HCT116 (cell line): ENCODE results near the gene KHDC4. TPM values are rescaled to one million over a fixed set of nuclear protein-coding genes. Genes with fewer than 3 reads are reported as not detected.

Experiments used
- ATAC-seq: fragments of 200-7000 bp; cut with Tn5 transposase; 2 replicates; pipeline ENCODE4 v1.9.1; 2020; ENCODE audit warnings: mild to moderate bottlenecking, moderate library complexity
- BruUV-seq: library from RNA; stranded (reverse); fragments of 400-500 nt; replicated peaks from 2 replicates; lab custom pipeline; 2021; lab: Mats Ljungman, UMichigan
- CTCF ChIA-PET: fragments of 300-600 bp; sonication (Branson Sonifier 250); formaldehyde crosslinking; loops from one replicate; lab custom pipeline; 2021; ENCODE audit warnings: antibody characterized with exemption; lab: Charles Lee
- POLR2A ChIA-PET: fragments of 300-600, 350-600 bp; sonication (Branson Sonifier 250); formaldehyde crosslinking; loops from one replicate; lab custom pipeline; 2021; ENCODE audit warnings: antibody characterized with exemption; lab: Charles Lee
- RAD21 ChIA-PET, 2 experiments: fragments of 300-600 bp; sonication (Branson Sonifier 250); formaldehyde crosslinking; loops; one replicate each; lab custom pipeline; 2023; ENCODE audit warnings: low total read pairs in 2 of 2; ENCODE audit not compliant: uncharacterized antibody in 2 of 2, unreplicated experiment in 2 of 2, low non-redundant PET in 1 of 2; lab: Charles Lee
- DNase-seq: peaks from one replicate; pipeline ENCODE4 v3.0.0-alpha.2; 2010; ENCODE audit warnings: low read depth, low spot score
- H2AFZ ChIP-seq: fragments of 200-600 bp; shearing (Covaris generic), sonication (generic); 2 replicates; pipeline ENCODE4 v1.6.1; 2017; ENCODE audit warnings: low read depth, mixed run types, mixed read lengths, antibody characterized with exemption, low read length; ENCODE audit not compliant: poor library complexity, severe bottlenecking
- H3K27ac ChIP-seq: 2 replicates; pipeline ENCODE4 v1.5.1; 2012; ENCODE audit warnings: low read depth, low read length
- H3K27me3 ChIP-seq: fragments of 200-600 bp; sonication (generic); 2 replicates; pipeline ENCODE4 v1.6.1; 2016; ENCODE audit warnings: mixed run types, low read length, mixed read lengths; ENCODE audit not compliant: insufficient read depth
- H3K36me3 ChIP-seq, 2 experiments: fragments of 200-500 bp in 1 of 2; fragments of 200-600 bp in 1 of 2; sonication (Bioruptor generic) in 1 of 2; sonication (generic) in 1 of 2; 2 replicates each; pipeline versions ENCODE4 v1.5.1 to v1.6.1; 2014 to 2016; ENCODE audit warnings: low read length in 2 of 2, inconsistent platforms in 1 of 2, mixed read lengths in 1 of 2, mixed run types in 1 of 2; ENCODE audit not compliant: insufficient read depth in 2 of 2, control insufficient read depth in 1 of 2
- H3K4me1 ChIP-seq, 2 experiments: fragments of 200-600 bp in 1 of 2; sonication (generic) in 1 of 2; 2 replicates each; pipeline versions ENCODE4 v1.5.1 to v1.6.1; 2012 to 2017; ENCODE audit warnings: low read length in 2 of 2, inconsistent platforms in 1 of 2, mild to moderate bottlenecking in 1 of 2, mixed read lengths in 1 of 2, mixed run types in 1 of 2, moderate library complexity in 1 of 2; ENCODE audit not compliant: insufficient read depth in 2 of 2, control insufficient read depth in 1 of 2
- H3K4me2 ChIP-seq: fragments of 200-600 bp; sonication (generic); 2 replicates; pipeline ENCODE4 v1.6.1; 2017; ENCODE audit warnings: mixed run types, low read length, mixed read lengths
- H3K4me3 ChIP-seq, 2 experiments: fragments of 200-600 bp in 1 of 2; sonication (generic) in 1 of 2; replicated peaks in 1 of 2; 2 replicates each; pipeline ENCODE4 v1.5.1; 2011 to 2016; ENCODE audit warnings: low read length in 2 of 2, control low read depth in 1 of 2, low read depth in 1 of 2, mild to moderate bottlenecking in 1 of 2, mixed read lengths in 1 of 2, mixed run types in 1 of 2
- H3K79me2 ChIP-seq: fragments of 200-600 bp; sonication (generic); 2 replicates; pipeline ENCODE4 v1.6.1; 2017; ENCODE audit warnings: mild to moderate bottlenecking, mixed run types, low read length, moderate library complexity, mixed read lengths; ENCODE audit not compliant: insufficient read depth
- H3K9ac ChIP-seq: fragments of 200-600 bp; sonication (generic); 2 replicates; pipeline ENCODE4 v1.6.1; 2016; ENCODE audit warnings: low read length, mixed read lengths
- H3K9me2 ChIP-seq: fragments of 200-600 bp; sonication (generic), shearing (Covaris generic); 2 replicates; pipeline ENCODE4 v1.6.1; 2017; ENCODE audit warnings: mixed run types, mild to moderate bottlenecking, moderate library complexity; ENCODE audit not compliant: insufficient read depth
- H3K9me3 ChIP-seq, 2 experiments: fragments of 200-500 bp in 1 of 2; fragments of 200-600 bp in 1 of 2; sonication (Bioruptor generic) in 1 of 2; sonication (generic) in 1 of 2; 2 replicates each; pipeline ENCODE4 v1.6.1; 2014 to 2017; ENCODE audit warnings: low read length in 2 of 2, mixed read lengths in 2 of 2, inconsistent platforms in 1 of 2, low read depth in 1 of 2, mild to moderate bottlenecking in 1 of 2, mixed run types in 1 of 2, moderate library complexity in 1 of 2; ENCODE audit not compliant: control insufficient read depth in 1 of 2, insufficient read depth in 1 of 2
- H4K20me1 ChIP-seq: fragments of 200-600 bp; sonication (generic), shearing (Covaris generic); 2 replicates; pipeline ENCODE4 v1.6.1; 2017; ENCODE audit warnings: mixed run types, mild to moderate bottlenecking, moderate library complexity; ENCODE audit not compliant: insufficient read depth
- CBX3 ChIP-seq: IDR thresholded peaks from 2 replicates; pipeline ENCODE4 v1.6.1; 2012; ENCODE audit warnings: low read depth
- CEBPB ChIP-seq: IDR thresholded peaks from 2 replicates; pipeline ENCODE4 v1.6.1; 2012; ENCODE audit warnings: low read depth
- EZH2 ChIP-seq: fragments of 200-600 bp; sonication (generic); IDR thresholded peaks from 2 replicates; pipeline ENCODE4 v1.6.1; 2017; ENCODE audit warnings: antibody characterized with exemption, mixed run types
- EZH2phosphoT487 ChIP-seq: fragments of 200-600 bp; IDR thresholded peaks from 2 replicates; pipeline ENCODE4 v1.6.1; 2018; ENCODE audit warnings: antibody characterized with exemption, borderline replicate concordance
- POLR2A ChIP-seq: IDR thresholded peaks from 2 replicates; pipeline ENCODE4 v1.7.0; 2011; ENCODE audit warnings: borderline replicate concordance; ENCODE audit not compliant: insufficient read depth, insufficient read length; ENCODE audit errors: extremely low read depth
- RAD21 ChIP-seq: IDR thresholded peaks from 2 replicates; pipeline ENCODE4 v1.6.1; 2012; ENCODE audit warnings: low read depth, mild to moderate bottlenecking
- SP1 ChIP-seq: IDR thresholded peaks from 2 replicates; pipeline ENCODE4 v1.6.1; 2012; ENCODE audit warnings: low read depth
- SRF ChIP-seq: IDR thresholded peaks from 2 replicates; pipeline ENCODE4 v1.6.1; 2012; ENCODE audit warnings: low read depth
- TCF7L2 ChIP-seq: IDR thresholded peaks from 2 replicates; pipeline ENCODE4 v1.7.0; 2011; ENCODE audit warnings: borderline replicate concordance, inconsistent platforms; ENCODE audit not compliant: insufficient read depth, insufficient read length; ENCODE audit errors: extremely low read depth
- ZNF274 ChIP-seq: fragments of 200-500 bp; sonication (Bioruptor generic); IDR thresholded peaks from 2 replicates; pipeline ENCODE4 v1.6.1; 2014; ENCODE audit warnings: mild to moderate bottlenecking, low read depth, low read length, inconsistent platforms
- intact Hi-C: fragments of 100-400 bp; cut with micrococcal nuclease; formaldehyde crosslinking; loops from 2 replicates; pipeline ENCODE4 v1.10.0; 2022
- total RNA-seq: library from RNA; stranded (reverse); gene quantifications from one replicate; pipeline ENCODE4 v1.2.1, GENCODE V29; 2021; ENCODE audit not compliant: unreplicated experiment

The KHDC4 gene
- total RNA-seq, 1 experiment from 2014 or later, result 60.7 TPM

DNA sequence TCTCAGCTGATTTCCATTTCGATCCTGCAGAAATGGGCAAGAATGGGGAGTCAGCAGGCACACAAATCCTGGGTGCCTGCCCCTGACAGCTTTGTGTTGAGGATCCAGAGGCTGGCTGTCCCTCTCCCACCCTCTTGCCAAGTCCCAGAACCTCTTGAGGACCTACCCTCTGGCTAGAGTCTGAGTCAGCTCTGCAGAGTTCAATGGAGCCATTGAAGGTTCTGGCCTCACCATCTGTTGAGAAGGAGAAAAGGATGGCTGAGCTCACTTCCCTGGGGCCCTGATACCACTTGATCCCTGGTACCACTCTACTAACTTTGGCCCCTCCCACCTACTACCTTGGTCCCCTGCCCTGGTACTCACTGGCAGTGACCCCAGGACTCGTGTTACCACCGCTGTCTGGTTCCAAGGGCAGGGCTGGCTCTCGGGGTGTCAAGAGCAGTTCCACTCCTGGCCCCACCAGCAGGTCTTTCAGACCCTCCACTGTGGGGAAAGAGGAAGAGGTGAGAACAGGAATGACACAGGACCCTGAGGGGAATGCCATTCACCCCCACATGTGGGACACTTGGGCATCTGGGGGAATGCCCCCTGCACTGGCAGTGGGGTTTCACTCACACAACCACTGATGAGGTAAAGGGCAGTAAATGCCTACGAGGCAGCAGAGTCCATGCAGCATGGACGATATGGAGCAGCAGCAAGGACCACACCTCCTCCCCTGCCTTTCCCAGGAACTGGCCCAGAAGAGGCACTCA lies 17.7 kb upstream of the KHDC4 start:
- no peak overlapping the region for H2AFZ ChIP-seq
- H3K9me2 ChIP-seq, result no peaks in the 10 kb centered on the region
- POLR2A ChIA-PET, result no interaction called here
- no peaks in the 10 kb centered on the region for H3K9me3 ChIP-seq
- H3K4me3 ChIP-seq, result no peak overlapping the region
- H3K4me2 ChIP-seq, result no peak overlapping the region
- peaks cover 0 to 4% of the 10 kb centered on the region in 2 experiments; a peak in 1 of 4 replicates for H3K4me1 ChIP-seq
- H3K27me3 ChIP-seq, result no peaks in the 10 kb centered on the region
- peaks cover 43 to 53% of the 10 kb centered on the region in 2 experiments; a peak in 3 of 4 replicates for H3K36me3 ChIP-seq
- DNase-seq, result no peak
- RAD21 ChIA-PET, result no interaction called here
- no peaks in the 10 kb centered on the region for H3K79me2 ChIP-seq
- no TSS peak for BruUV-seq
- CTCF ChIA-PET, result no interaction called here
- ATAC-seq, result no peak
- intact Hi-C loops, result no loop called here
- no peaks in the 10 kb centered on the region for H4K20me1 ChIP-seq
- no peak for TF ChIP-seq TCF7L2
- no peak for TF ChIP-seq SP1
- no peak for TF ChIP-seq RAD21
- no peak for TF ChIP-seq CBX3
- TF ChIP-seq EZH2, result no peak
- no peak for TF ChIP-seq EZH2phosphoT487
- TF ChIP-seq, all 23 proteins: peak for 0
- Histone ChIP-seq H3K9ac (no peak overlapping the region), H3K27ac (no peak overlapping the region)

DNA sequence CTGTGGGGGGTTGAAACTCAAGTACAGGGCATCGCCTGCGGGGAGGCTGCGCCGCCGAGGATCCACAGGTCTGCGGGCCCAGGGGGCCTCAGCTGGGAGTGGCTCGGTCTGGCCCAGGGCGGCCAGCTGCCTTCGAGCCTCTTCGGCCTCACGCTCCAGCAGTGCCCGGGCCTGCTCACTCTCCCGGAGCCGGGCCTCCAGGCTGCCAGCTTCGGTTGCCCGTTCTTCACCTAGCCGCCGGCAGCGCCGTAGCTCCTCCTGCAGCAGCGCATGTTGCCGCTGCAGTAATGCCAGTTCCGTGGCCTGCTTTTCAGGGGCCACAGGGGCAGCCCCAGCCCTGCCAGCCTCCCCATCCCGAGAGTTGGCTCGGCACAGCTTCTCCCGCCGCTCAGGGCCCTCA lies 16.6 kb upstream of the KHDC4 start:
- H4K20me1 ChIP-seq, result no peaks in the 10 kb centered on the region
- ChIA-PET CTCF (no interaction called here), POLR2A (no interaction called here)

More for the DNA sequence above, 16.6 kb upstream of the KHDC4 start:
- H3K79me2 ChIP-seq, result no peaks in the 10 kb centered on the region
- H3K27me3 ChIP-seq, result no peaks in the 10 kb centered on the region
- BruUV-seq, result no TSS peak
- RAD21 ChIA-PET, result no interaction called here
- H3K27ac ChIP-seq, result no peak overlapping the region
- DNase-seq, result no peak
- no peaks in the 10 kb centered on the region for H3K9me3 ChIP-seq
- H3K9ac ChIP-seq, result no peak overlapping the region
- TF ChIP-seq ZNF274 (no peak), CEBPB (no peak), POLR2A (no peak), SRF (no peak)
- TF ChIP-seq, all 23 proteins: peak for 0
- Histone ChIP-seq H3K9me2 (no peaks in the 10 kb centered on the region), H3K4me2 (no peak overlapping the region), H3K4me1 (peaks cover 5 to 15% of the 10 kb centered on the region in 2 experiments; a peak in 3 of 4 replicates), H3K4me3 (no peak overlapping the region), H2AFZ (no peak overlapping the region), H3K36me3 (peaks cover 41 to 60% of the 10 kb centered on the region in 2 experiments; a peak in 3 of 4 replicates)
- intact Hi-C loops, result no loop called here
- no peak for ATAC-seq
